Kidney (tissue), 14 donors: ENCODE data around the gene TLL1. TPM values are rescaled to one million over a fixed set of nuclear protein-coding genes. Genes with fewer than 3 reads are reported as not detected.

Experiments used
- DNase-seq, 5 donors: peaks; one replicate each; pipeline ENCODE4 v3.0.0-alpha.2; 2013 to 2020
- FAIRE-seq: peaks from 2 replicates; lab custom pipeline; 2012; peaks lifted over from hg19 to GRCh38; lab: Jason Lieb, UNC
- H3K27ac ChIP-seq, 2 donors: one replicate each; pipeline ENCODE4 v1.7.0; 2013; ENCODE audit warnings: low read depth in 2 of 2, low read length in 2 of 2, inconsistent platforms in 1 of 2
- H3K27me3 ChIP-seq: one replicate; pipeline ENCODE4 v1.7.1; 2013; ENCODE audit warnings: low read length, inconsistent platforms; ENCODE audit not compliant: control insufficient read depth, insufficient read depth
- H3K36me3 ChIP-seq, 3 donors: one replicate each; pipeline versions ENCODE4 v1.7.0 to v1.7.1; 2013; ENCODE audit warnings: low read length in 3 of 3, control low read depth in 1 of 3, inconsistent platforms in 1 of 3; ENCODE audit not compliant: insufficient read depth in 3 of 3, control insufficient read depth in 2 of 3
- H3K4me1 ChIP-seq, 3 donors: one replicate each; pipeline versions ENCODE4 v1.7.0 to v1.7.1; 2013; ENCODE audit warnings: low read length in 3 of 3, inconsistent platforms in 1 of 3, low read depth in 1 of 3; ENCODE audit not compliant: control insufficient read depth in 2 of 3, insufficient read depth in 2 of 3
- H3K4me3 ChIP-seq, 3 donors: one replicate each; pipeline versions ENCODE4 v1.7.0 to v1.8.1; 2013; ENCODE audit warnings: low read length in 3 of 3, control low read depth in 1 of 3, inconsistent platforms in 1 of 3
- H3K9ac ChIP-seq, 3 donors: one replicate each; pipeline versions ENCODE4 v1.7.0 to v1.7.1; 2013; ENCODE audit warnings: low read length in 3 of 3, control low read depth in 1 of 3, inconsistent platforms in 1 of 3
- H3K9me3 ChIP-seq, 3 donors: one replicate each; pipeline versions ENCODE4 v1.7.0 to v1.7.1; 2013; ENCODE audit warnings: low read length in 3 of 3, control low read depth in 1 of 3, inconsistent platforms in 1 of 3; ENCODE audit not compliant: control insufficient read depth in 2 of 3, insufficient read depth in 1 of 3
- CTCF ChIP-seq: IDR thresholded peaks from 3 replicates; pipeline ENCODE4 v1.5.1; 2012; ENCODE audit warnings: mild to moderate bottlenecking, moderate library complexity, borderline replicate concordance; ENCODE audit not compliant: insufficient read depth; ENCODE audit errors: extremely low read depth
- intact Hi-C: fragments of 100-400 bp; cut with DNase I; formaldehyde crosslinking; loops from one replicate; pipeline ENCODE4 v1.11.1; 2022
- polyA plus RNA-seq: library from polyadenylated mRNA; stranded (reverse); fragments of 350-450 nt; fragmentation: Illumina TruSeq; extraction: RNeasy Lipid Tissue Mini Kit (QIAGEN cat#74804); gene quantifications from one replicate; pipeline ENCODE4 v1.2.3, GENCODE V29; 2014; ENCODE audit warnings: low read depth, low replicate concordance; ENCODE audit not compliant: insufficient read depth
- total RNA-seq: library from RNA; stranded (reverse); fragmentation: NEBNext Ultra II Directional; extraction: Animal tissue kit (Norgen Biotek cat#: 25700); gene quantifications from one replicate; pipeline ENCODE4 v1.2.1, GENCODE V29; 2021
- donor health status: control.
- donor health status: control.
- donor health status: control.
- donor health status: control.
- donor health status: control.
- donor health status: DM: yes; HTN: yes; CAD: no.
- donor health status: Normal renal cell carcinoma (clear cell type).

The TLL1 gene
- total and polyA plus RNA-seq, 2 donors from 2014 or later, result 0.28 to 10.0 TPM

GRCh38 chr4:165963621-165964020 lies 90.6 kb downstream of the TLL1 start:
- intact Hi-C loops, result no loop called here
- Histone ChIP-seq H3K4me1 (no peaks in the 10 kb centered on the region), H3K36me3 (no peaks in the 10 kb centered on the region), H3K27ac (no peak overlapping the region), H3K27me3 (no peaks in the 10 kb centered on the region), H3K4me3 (no peak overlapping the region), H3K9ac (no peak overlapping the region), H3K9me3 (no peaks in the 10 kb centered on the region)
- no peak for FAIRE-seq
- no peak for DNase-seq
- TF ChIP-seq CTCF, result no peak

DNA sequence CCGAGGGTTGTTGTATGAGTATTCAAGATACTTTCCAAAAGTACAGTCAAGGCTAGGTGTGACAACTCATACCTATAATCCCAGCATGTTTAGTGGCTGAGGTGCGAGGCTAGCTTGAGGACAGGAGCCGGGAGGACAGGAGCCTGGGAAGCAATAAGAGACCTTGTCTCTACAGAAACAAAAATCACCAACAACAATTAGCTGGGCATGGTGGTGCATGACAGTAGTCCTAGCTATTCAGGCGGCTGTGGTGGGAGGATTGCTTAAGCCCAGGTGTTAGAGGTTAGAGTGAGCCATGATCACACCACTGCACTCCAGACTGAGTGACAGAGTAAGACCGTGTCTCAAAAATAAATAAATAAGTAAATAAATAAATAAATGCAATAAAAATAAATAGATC lies 91.6 kb downstream of the TLL1 start:
- TF ChIP-seq CTCF, result no peak
- intact Hi-C loops, result no loop called here
- H3K27ac ChIP-seq, result no peak overlapping the region
- no peak for FAIRE-seq
- no peaks in the 10 kb centered on the region for H3K9me3 ChIP-seq
- H3K9ac ChIP-seq, result no peak overlapping the region
- H3K4me1 ChIP-seq, result no peaks in the 10 kb centered on the region
- H3K36me3 ChIP-seq, result no peaks in the 10 kb centered on the region
- H3K27me3 ChIP-seq, result no peaks in the 10 kb centered on the region
- no peak for DNase-seq
- no peak overlapping the region for H3K4me3 ChIP-seq

- Histone ChIP-seq H3K27ac (no peak overlapping the region), H3K4me3 (no peak overlapping the region), H3K27me3 (no peaks in the 10 kb centered on the region), H3K9me3 (no peaks in the 10 kb centered on the region), H3K9ac (no peak overlapping the region), H3K4me1 (no peaks in the 10 kb centered on the region), H3K36me3 (no peaks in the 10 kb centered on the region)
- intact Hi-C loops, result no loop called here
- DNase-seq (no peak), FAIRE-seq (no peak)
- TF ChIP-seq CTCF, result no peak
Observed at GRCh38 chr4:165965503-165965902, 92.5 kb downstream of the TLL1 start.

DNA sequence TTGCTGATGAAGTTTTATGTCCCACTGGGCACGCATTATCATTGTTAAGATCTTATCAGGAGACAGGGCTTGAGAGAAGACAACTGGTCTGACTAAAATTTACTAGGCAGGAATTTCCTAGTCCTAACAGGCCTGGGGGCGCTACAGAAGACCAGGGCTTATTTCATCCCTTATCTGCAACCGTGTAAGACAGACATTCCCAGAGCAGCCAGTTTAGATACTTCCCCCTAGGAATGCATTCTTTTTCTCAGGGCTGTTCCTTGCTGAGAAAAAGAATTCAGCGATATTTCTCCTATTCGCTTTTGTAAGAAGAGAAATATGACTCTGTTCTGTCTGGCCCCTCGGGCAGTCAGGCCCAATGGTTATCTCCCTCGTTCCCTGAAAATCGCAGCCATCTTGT lies 93.8 kb downstream of the TLL1 start:
- no peak overlapping the region for H3K4me3 ChIP-seq
- no peak overlapping the region for H3K9ac ChIP-seq
- FAIRE-seq (no peak), DNase-seq (no peak)
- intact Hi-C loops, result no loop called here
- H3K4me1 ChIP-seq, result no peaks in the 10 kb centered on the region
- no peaks in the 10 kb centered on the region for H3K36me3 ChIP-seq
- no peaks in the 10 kb centered on the region for H3K9me3 ChIP-seq
- no peaks in the 10 kb centered on the region for H3K27me3 ChIP-seq
- no peak overlapping the region for H3K27ac ChIP-seq
- no peak for TF ChIP-seq CTCF
